IMR-90 (cell line): ENCODE results near the gene CRYBG2. TPM values are rescaled to one million over a fixed set of nuclear protein-coding genes. Genes with fewer than 3 reads are reported as not detected.

Experiments
- ATAC-seq: fragments of 200-7000 bp; cut with Tn5 transposase; 2 replicates; pipeline ENCODE4 v1.9.1; 2020; ENCODE audit warnings: low read depth, mild to moderate bottlenecking, moderate library complexity
- BruUV-seq: library from RNA; stranded (reverse); fragments of 400-500 nt; replicated peaks from 2 replicates; lab custom pipeline; 2021; lab: Mats Ljungman, UMichigan
- CTCF ChIA-PET: fragments of 300-600 bp; formaldehyde crosslinking; extraction: SDS; loops from one replicate; lab custom pipeline; 2021; ENCODE audit warnings: antibody characterized with exemption; lab: Yijun Ruan, JAX
- POLR2A ChIA-PET: fragments of 300-600 bp; sonication (Branson Sonifier 250); formaldehyde crosslinking; loops from one replicate; lab custom pipeline; 2022; ENCODE audit warnings: antibody characterized with exemption; ENCODE audit not compliant: unreplicated experiment; lab: Charles Lee
- DNase-seq: peaks from one replicate; pipeline ENCODE4 v3.0.0; 2013
- H2AFZ ChIP-seq: replicated peaks from 2 replicates; pipeline ENCODE3; 2013; ENCODE audit warnings: low read length, mild to moderate bottlenecking; ENCODE audit not compliant: poor library complexity
- H2AK5ac ChIP-seq: 2 replicates; pipeline ENCODE4 v1.6.1; 2013; ENCODE audit warnings: low read depth, low read length, inconsistent platforms
- H2AK9ac ChIP-seq: replicated peaks from 2 replicates; pipeline ENCODE3; 2013; ENCODE audit warnings: mild to moderate bottlenecking, low read depth, low read length, moderate library complexity; ENCODE audit not compliant: poor library complexity
- H2BK120ac ChIP-seq: 2 replicates; pipeline ENCODE4 v1.6.1; 2013; ENCODE audit warnings: low read depth, low read length, inconsistent platforms
- H2BK15ac ChIP-seq: 3 replicates; pipeline ENCODE4 v1.6.1; 2013; ENCODE audit warnings: low read depth, low read length, inconsistent platforms
- H2BK20ac ChIP-seq: 2 replicates; pipeline ENCODE4 v1.6.1; 2013; ENCODE audit warnings: low read depth, mild to moderate bottlenecking, inconsistent platforms, low read length, moderate library complexity
- H2BK5ac ChIP-seq: 2 replicates; pipeline ENCODE4 v1.6.1; 2013; ENCODE audit warnings: mild to moderate bottlenecking, low read depth, low read length, inconsistent platforms; ENCODE audit not compliant: poor library complexity, severe bottlenecking
- H3K14ac ChIP-seq: replicated peaks from 2 replicates; pipeline ENCODE4 v1.6.1; 2013; ENCODE audit warnings: low read depth, low read length, inconsistent platforms
- H3K18ac ChIP-seq: 2 replicates; pipeline ENCODE4 v1.6.1; 2013; ENCODE audit warnings: low read depth, low read length, control low read depth
- H3K23ac ChIP-seq: 2 replicates; pipeline ENCODE4 v1.6.1; 2013; ENCODE audit warnings: low read depth, low read length, inconsistent platforms
- H3K27ac ChIP-seq: 2 replicates; pipeline ENCODE4 v1.5.1; 2013; ENCODE audit warnings: mild to moderate bottlenecking, control low read depth, low read length; ENCODE audit not compliant: insufficient read depth
- H3K27me3 ChIP-seq: 2 replicates; pipeline ENCODE4 v1.6.1; 2013; ENCODE audit warnings: low read length; ENCODE audit not compliant: control insufficient read depth, insufficient read depth
- H3K36me3 ChIP-seq: 2 replicates; pipeline ENCODE4 v1.6.1; 2013; ENCODE audit warnings: low read length, mixed read lengths; ENCODE audit not compliant: control insufficient read depth, insufficient read depth
- H3K4ac ChIP-seq: 2 replicates; pipeline ENCODE4 v1.6.1; 2013; ENCODE audit warnings: low read depth, low read length, inconsistent platforms
- H3K4me1 ChIP-seq: 2 replicates; pipeline ENCODE4 v1.6.1; 2013; ENCODE audit warnings: low read length, mixed read lengths; ENCODE audit not compliant: control insufficient read depth, insufficient read depth
- H3K4me2 ChIP-seq: 2 replicates; pipeline ENCODE4 v1.6.1; 2013; ENCODE audit warnings: low read depth, mild to moderate bottlenecking, control low read depth, low read length, moderate library complexity
- H3K4me3 ChIP-seq: 2 replicates; pipeline ENCODE4 v1.5.1; 2013; ENCODE audit warnings: low read depth, mild to moderate bottlenecking, control low read depth, low read length, moderate library complexity; ENCODE audit not compliant: insufficient read depth
- H3K56ac ChIP-seq: 2 replicates; pipeline ENCODE4 v1.6.1; 2013; ENCODE audit warnings: low read length, inconsistent platforms; ENCODE audit not compliant: insufficient read depth; ENCODE audit errors: extremely low read depth
- H3K79me1 ChIP-seq, 2 experiments: 2 replicates each; pipeline ENCODE4 v1.6.1; 2013; ENCODE audit warnings: low read length in 2 of 2, inconsistent platforms in 1 of 2, low read depth in 1 of 2
- H3K9ac ChIP-seq: 2 replicates; pipeline ENCODE4 v1.6.1; 2013; ENCODE audit warnings: low read depth, low read length, control low read depth
- H3K9me1 ChIP-seq: 2 replicates; pipeline ENCODE4 v1.6.1; 2013; ENCODE audit warnings: low read length, inconsistent platforms; ENCODE audit not compliant: insufficient read depth
- H3K9me3 ChIP-seq: 2 replicates; pipeline ENCODE4 v1.6.1; 2013; ENCODE audit warnings: low read length; ENCODE audit not compliant: control insufficient read depth, insufficient read depth
- H4K20me1 ChIP-seq: 2 replicates; pipeline ENCODE4 v1.6.1; 2013; ENCODE audit warnings: low read length, inconsistent platforms; ENCODE audit not compliant: insufficient read depth
- H4K5ac ChIP-seq: 2 replicates; pipeline ENCODE4 v1.6.1; 2013; ENCODE audit warnings: mild to moderate bottlenecking, low read depth, low read length, control low read depth
- H4K8ac ChIP-seq, 2 experiments: 2 replicates each; pipeline ENCODE4 v1.6.1; 2013; ENCODE audit warnings: low read depth in 2 of 2, low read length in 2 of 2, control low read depth in 1 of 2, inconsistent platforms in 1 of 2
- H4K91ac ChIP-seq: 2 replicates; pipeline ENCODE4 v1.6.1; 2013; ENCODE audit warnings: low read depth, low read length, inconsistent platforms; ENCODE audit not compliant: insufficient read depth
- BHLHE40 ChIP-seq: fragments of 150-350 bp; IDR thresholded peaks from 2 replicates; pipeline ENCODE4 v1.6.1; 2016; ENCODE audit warnings: mild to moderate bottlenecking, low read depth, low read length
- CEBPB ChIP-seq: IDR thresholded peaks from 2 replicates; pipeline ENCODE4 v1.6.1; 2012; ENCODE audit warnings: low read depth, low read length, improper control_type of control experiment
- CHD1 ChIP-seq: IDR thresholded peaks from 2 replicates; pipeline ENCODE4 v1.6.1; 2012; ENCODE audit warnings: low read depth, low read length, improper control_type of control experiment
- FOS ChIP-seq: fragments of 150-350 bp; IDR thresholded peaks from 2 replicates; pipeline ENCODE4 v1.6.1; 2016; ENCODE audit warnings: low read depth, low read length
- MAFK ChIP-seq: IDR thresholded peaks from 2 replicates; pipeline ENCODE4 v1.6.1; 2012; ENCODE audit warnings: low read depth, low read length, improper control_type of control experiment
- MAZ ChIP-seq: IDR thresholded peaks from 2 replicates; pipeline ENCODE4 v1.6.1; 2012; ENCODE audit warnings: low read depth, mild to moderate bottlenecking, low read length, improper control_type of control experiment, moderate library complexity, borderline replicate concordance
- MXI1 ChIP-seq: IDR thresholded peaks from 2 replicates; pipeline ENCODE4 v1.6.1; 2012; ENCODE audit warnings: low read depth, mild to moderate bottlenecking, low read length, moderate library complexity, borderline replicate concordance
- NFE2L2 ChIP-seq: fragments of 150-350 bp; IDR thresholded peaks from 2 replicates; pipeline ENCODE4 v1.6.1; 2016; ENCODE audit warnings: low read depth, mild to moderate bottlenecking, low read length
- POLR2A ChIP-seq: IDR thresholded peaks from 2 replicates; pipeline ENCODE4 v1.6.1; 2012; ENCODE audit warnings: mild to moderate bottlenecking, low read depth, low read length
- RAD21 ChIP-seq: IDR thresholded peaks from 2 replicates; pipeline ENCODE4 v1.6.1; 2012; ENCODE audit warnings: low read length, improper control_type of control experiment
- RCOR1 ChIP-seq: IDR thresholded peaks from 2 replicates; pipeline ENCODE4 v1.6.1; 2012; ENCODE audit warnings: mild to moderate bottlenecking, low read length, improper control_type of control experiment; ENCODE audit not compliant: insufficient replicate concordance
- RFX5 ChIP-seq: IDR thresholded peaks from 2 replicates; pipeline ENCODE4 v1.8.0; 2012; ENCODE audit warnings: low read depth, mild to moderate bottlenecking, low read length, moderate library complexity
- SMC3 ChIP-seq: fragments of 150-350 bp; IDR thresholded peaks from 2 replicates; pipeline ENCODE4 v1.6.1; 2016; ENCODE audit warnings: low read depth, mild to moderate bottlenecking, antibody characterized with exemption, low read length, moderate library complexity
- WGBS, 2 experiments: methylation state at CpG; one replicate each; pipeline versions ENCODE4 v1.1.5 to v1.1.7; 2013; ENCODE audit warnings: missing lambda C conversion rate in 2 of 2; ENCODE audit not compliant: insufficient read length in 1 of 2; ENCODE audit errors: extremely low coverage in 2 of 2; 5-methylcytosine and 5-hydroxymethylcytosine counted together
- dilution Hi-C: fragments of 300-500 bp; cut with HindIII; formaldehyde crosslinking; loops from one replicate; pipeline ENCODE4 v1.14.3; 2018; ENCODE audit warnings: low sequenced_read_pairs; ENCODE audit not compliant: unreplicated experiment
- in situ Hi-C: fragments of 300-500 bp; cut with MboI; formaldehyde crosslinking; loops from 3 replicates; pipeline ENCODE4 v1.14.3; 2019; ENCODE audit warnings: low sequenced_read_pairs, inconsistent platforms, mixed read lengths
- intact Hi-C: fragments of 100-400 bp; cut with micrococcal nuclease; formaldehyde crosslinking; loops from 2 replicates; pipeline ENCODE4 v1.10.0; 2022
- polyA plus RNA-seq, 3 experiments: library from polyadenylated mRNA; depleted of rRNA; stranded (reverse); fragments of >200 nt; gene quantifications; 2 replicates each; pipeline ENCODE4 v1.2.3, GENCODE V29; 2012; ENCODE audit warnings: low replicate concordance in 1 of 3
- total RNA-seq: library from RNA; depleted of rRNA; stranded (reverse); fragments of >200 nt; gene quantifications from 2 replicates; pipeline ENCODE4 v1.2.3, GENCODE V29; 2012
- TF ChIP-seq, protein P1 (sequence below): fragments of 150-350 bp; IDR thresholded peaks from 2 replicates; pipeline ENCODE4 v1.6.1; 2016; ENCODE audit warnings: low read depth, mild to moderate bottlenecking, low read length, moderate library complexity, borderline replicate concordance
- TF ChIP-seq, protein P2 (sequence below): conservative IDR thresholded peaks from 2 replicates; pipeline ENCODE4 v1.5.1; 2012; ENCODE audit warnings: mild to moderate bottlenecking, low read depth, low read length, improper control_type of control experiment
- TF ChIP-seq, protein P3 (sequence below): fragments of 150-350 bp; IDR thresholded peaks from 2 replicates; pipeline ENCODE4 v1.6.1; 2017; ENCODE audit warnings: mild to moderate bottlenecking, antibody characterized with exemption, low read length, low read depth

The CRYBG2 gene
- total and polyA plus RNA-seq, 2 of the 4 experiments (the other 2 are of a cell fraction), result not detected

DNA sequence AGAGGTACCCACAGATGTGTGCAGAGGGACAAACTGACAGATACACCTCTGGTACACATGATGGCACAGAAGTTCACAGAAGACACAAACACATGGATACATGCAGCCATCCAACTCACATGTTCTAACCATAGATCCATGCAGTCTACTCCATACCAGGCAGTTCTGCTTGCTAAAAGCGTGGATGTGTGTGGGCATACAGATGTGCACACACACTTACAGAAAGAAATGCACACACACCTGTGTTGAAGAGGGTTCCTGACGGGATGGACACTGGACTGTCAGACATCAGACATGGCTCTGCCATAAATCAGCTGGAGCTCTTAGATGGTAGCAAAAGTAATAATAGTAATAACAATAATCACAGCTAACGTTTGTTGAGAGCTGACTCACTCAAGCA lies 29.4 kb downstream of the CRYBG2 start:
- ATAC-seq (no peak), DNase-seq (no peak)
- Histone ChIP-seq H3K9me1 (no peaks in the 10 kb centered on the region), H3K4me3 (no peak overlapping the region), H3K14ac (no peak overlapping the region), H2BK5ac (no peak overlapping the region), H3K79me1 (no peaks in the 10 kb centered on the region), H2BK20ac (no peak overlapping the region), H2AFZ (no peak overlapping the region), H4K91ac (no peak overlapping the region), H2AK5ac (no peak overlapping the region), H3K9me3 (no peaks in the 10 kb centered on the region), H3K9ac (no peak overlapping the region), H3K4ac (no peak overlapping the region), H2BK120ac (no peak overlapping the region), H3K23ac (no peak overlapping the region), H2AK9ac (no peak overlapping the region), H3K56ac (no peak overlapping the region), H4K8ac (no peak overlapping the region), H2BK15ac (no peak overlapping the region), H3K4me2 (no peak overlapping the region), H3K4me1 (peaks cover 3% of the 10 kb centered on the region), H4K5ac (no peak overlapping the region), H4K20me1 (no peaks in the 10 kb centered on the region), H3K36me3 (no peaks in the 10 kb centered on the region), H3K27ac (no peak overlapping the region), H3K18ac (no peak overlapping the region), H3K27me3 (peaks cover 15% of the 10 kb centered on the region)
- no CpG with 5 or more reads among the region's 3 CpGs for WGBS, 2 experiments
- dilution Hi-C loops, result no loop called here
- TF ChIP-seq, protein P1, sequence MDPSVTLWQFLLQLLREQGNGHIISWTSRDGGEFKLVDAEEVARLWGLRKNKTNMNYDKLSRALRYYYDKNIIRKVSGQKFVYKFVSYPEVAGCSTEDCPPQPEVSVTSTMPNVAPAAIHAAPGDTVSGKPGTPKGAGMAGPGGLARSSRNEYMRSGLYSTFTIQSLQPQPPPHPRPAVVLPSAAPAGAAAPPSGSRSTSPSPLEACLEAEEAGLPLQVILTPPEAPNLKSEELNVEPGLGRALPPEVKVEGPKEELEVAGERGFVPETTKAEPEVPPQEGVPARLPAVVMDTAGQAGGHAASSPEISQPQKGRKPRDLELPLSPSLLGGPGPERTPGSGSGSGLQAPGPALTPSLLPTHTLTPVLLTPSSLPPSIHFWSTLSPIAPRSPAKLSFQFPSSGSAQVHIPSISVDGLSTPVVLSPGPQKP, result no peak
- TF ChIP-seq RAD21, result no peak
- TF ChIP-seq RFX5, result no peak
- TF ChIP-seq BHLHE40, result no peak
- TF ChIP-seq NFE2L2, result no peak
- no peak for TF ChIP-seq RCOR1
- TF ChIP-seq MAFK, result no peak
- TF ChIP-seq POLR2A, result no peak
- TF ChIP-seq FOS, result no peak
- TF ChIP-seq, protein P2, sequence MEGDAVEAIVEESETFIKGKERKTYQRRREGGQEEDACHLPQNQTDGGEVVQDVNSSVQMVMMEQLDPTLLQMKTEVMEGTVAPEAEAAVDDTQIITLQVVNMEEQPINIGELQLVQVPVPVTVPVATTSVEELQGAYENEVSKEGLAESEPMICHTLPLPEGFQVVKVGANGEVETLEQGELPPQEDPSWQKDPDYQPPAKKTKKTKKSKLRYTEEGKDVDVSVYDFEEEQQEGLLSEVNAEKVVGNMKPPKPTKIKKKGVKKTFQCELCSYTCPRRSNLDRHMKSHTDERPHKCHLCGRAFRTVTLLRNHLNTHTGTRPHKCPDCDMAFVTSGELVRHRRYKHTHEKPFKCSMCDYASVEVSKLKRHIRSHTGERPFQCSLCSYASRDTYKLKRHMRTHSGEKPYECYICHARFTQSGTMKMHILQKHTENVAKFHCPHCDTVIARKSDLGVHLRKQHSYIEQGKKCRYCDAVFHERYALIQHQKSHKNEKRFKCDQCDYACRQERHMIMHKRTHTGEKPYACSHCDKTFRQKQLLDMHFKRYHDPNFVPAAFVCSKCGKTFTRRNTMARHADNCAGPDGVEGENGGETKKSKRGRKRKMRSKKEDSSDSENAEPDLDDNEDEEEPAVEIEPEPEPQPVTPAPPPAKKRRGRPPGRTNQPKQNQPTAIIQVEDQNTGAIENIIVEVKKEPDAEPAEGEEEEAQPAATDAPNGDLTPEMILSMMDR, result no peak
- TF ChIP-seq, protein P3, sequence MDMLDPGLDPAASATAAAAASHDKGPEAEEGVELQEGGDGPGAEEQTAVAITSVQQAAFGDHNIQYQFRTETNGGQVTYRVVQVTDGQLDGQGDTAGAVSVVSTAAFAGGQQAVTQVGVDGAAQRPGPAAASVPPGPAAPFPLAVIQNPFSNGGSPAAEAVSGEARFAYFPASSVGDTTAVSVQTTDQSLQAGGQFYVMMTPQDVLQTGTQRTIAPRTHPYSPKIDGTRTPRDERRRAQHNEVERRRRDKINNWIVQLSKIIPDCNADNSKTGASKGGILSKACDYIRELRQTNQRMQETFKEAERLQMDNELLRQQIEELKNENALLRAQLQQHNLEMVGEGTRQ, result no peak
- TF ChIP-seq CHD1, result no peak
- no peak for TF ChIP-seq MAZ
- no peak for TF ChIP-seq SMC3
- TF ChIP-seq MXI1, result no peak
- TF ChIP-seq CEBPB, result no peak
- POLR2A ChIA-PET, result no interaction called here
- intact Hi-C loops, result no loop called here
- CTCF ChIA-PET, result interaction anchor here (1.7 kb wide), 1 partner anchor 155 kb away, joined by 3 read pairs; the partner anchor contains the start of gene ZNF593
- BruUV-seq, result no TSS peak
- in situ Hi-C loops, result no loop called here
